MM.1S (cell line): ENCODE measurements around the gene IYD.

ENCODE experiments used
- DNase-seq: peaks from one replicate; pipeline ENCODE4 v3.0.0-alpha.2; 2015
- H2AFZ ChIP-seq: fragments of 300-600 bp; sonication (generic); 2 replicates; pipeline ENCODE4 v1.6.0; 2016; ENCODE audit warnings: antibody characterized with exemption, low read length
- H3F3A ChIP-seq: fragments of 300-600 bp; sonication (generic); 2 replicates; pipeline ENCODE4 v1.6.1; 2016; ENCODE audit warnings: mild to moderate bottlenecking, antibody characterized with exemption, low read length, moderate library complexity, mixed read lengths; ENCODE audit not compliant: insufficient read depth
- H3K27ac ChIP-seq: fragments of 300-600 bp; sonication (generic); 2 replicates; pipeline ENCODE4 v1.5.1; 2016; ENCODE audit warnings: mild to moderate bottlenecking, low read length
- H3K27me3 ChIP-seq: fragments of 300-600 bp; sonication (generic); replicated peaks from 2 replicates; pipeline ENCODE4 v1.6.0; 2016; ENCODE audit warnings: low read length; ENCODE audit not compliant: insufficient read depth
- H3K36me3 ChIP-seq: fragments of 300-600 bp; sonication (generic); replicated peaks from 2 replicates; pipeline ENCODE4 v1.6.1; 2016; ENCODE audit warnings: mild to moderate bottlenecking, low read length, mixed read lengths; ENCODE audit not compliant: insufficient read depth
- H3K4me1 ChIP-seq: fragments of 300-600 bp; sonication (generic); 2 replicates; pipeline ENCODE4 v1.6.1; 2016; ENCODE audit warnings: low read length, mixed read lengths
- H3K4me2 ChIP-seq: fragments of 300-600 bp; sonication (generic); 2 replicates; pipeline ENCODE4 v1.6.0; 2016; ENCODE audit warnings: low read depth, low read length
- H3K4me3 ChIP-seq: fragments of 300-600 bp; sonication (generic); 2 replicates; pipeline ENCODE4 v1.5.1; 2016; ENCODE audit warnings: low read length, mixed read lengths
- H3K79me2 ChIP-seq: fragments of 300-600 bp; sonication (generic); 2 replicates; pipeline ENCODE4 v1.6.1; 2016; ENCODE audit warnings: mixed run types, low read length, mixed read lengths
- H3K9ac ChIP-seq: fragments of 300-600 bp; sonication (generic); 2 replicates; pipeline ENCODE4 v1.6.1; 2016; ENCODE audit warnings: low read length, mixed read lengths
- H3K9me2 ChIP-seq: fragments of 300-600 bp; sonication (generic); replicated peaks from 2 replicates; pipeline ENCODE4 v1.6.1; 2016; ENCODE audit warnings: mild to moderate bottlenecking, low read length, mixed read lengths; ENCODE audit not compliant: insufficient read depth
- H3K9me3 ChIP-seq: fragments of 300-600 bp; sonication (generic); replicated peaks from 2 replicates; pipeline ENCODE4 v1.6.1; 2016; ENCODE audit warnings: mild to moderate bottlenecking, low read length, mixed read lengths; ENCODE audit not compliant: insufficient read depth
- H4K20me1 ChIP-seq: fragments of 300-600 bp; sonication (generic); 2 replicates; pipeline ENCODE4 v1.6.1; 2016; ENCODE audit warnings: mild to moderate bottlenecking, low read length, moderate library complexity, mixed read lengths; ENCODE audit not compliant: insufficient read depth
- EZH2 ChIP-seq: fragments of 300-600 bp; sonication (generic); optimal IDR thresholded peaks from 2 replicates; pipeline ENCODE3; 2017; ENCODE audit warnings: low read depth, mild to moderate bottlenecking, antibody characterized with exemption, low read length, mixed read lengths
- EZH2phosphoT487 ChIP-seq: fragments of 300-600 bp; sonication (generic); IDR thresholded peaks from 2 replicates; pipeline ENCODE4 v1.6.1; 2018; ENCODE audit warnings: antibody characterized with exemption, low read length
- TF ChIP-seq, protein P1 (sequence below): fragments of 300-600 bp; sonication (generic); IDR thresholded peaks from 2 replicates; pipeline ENCODE4 v1.5.1; 2016; ENCODE audit warnings: antibody characterized with exemption, low read length, mixed read lengths

IYD gene

DNA sequence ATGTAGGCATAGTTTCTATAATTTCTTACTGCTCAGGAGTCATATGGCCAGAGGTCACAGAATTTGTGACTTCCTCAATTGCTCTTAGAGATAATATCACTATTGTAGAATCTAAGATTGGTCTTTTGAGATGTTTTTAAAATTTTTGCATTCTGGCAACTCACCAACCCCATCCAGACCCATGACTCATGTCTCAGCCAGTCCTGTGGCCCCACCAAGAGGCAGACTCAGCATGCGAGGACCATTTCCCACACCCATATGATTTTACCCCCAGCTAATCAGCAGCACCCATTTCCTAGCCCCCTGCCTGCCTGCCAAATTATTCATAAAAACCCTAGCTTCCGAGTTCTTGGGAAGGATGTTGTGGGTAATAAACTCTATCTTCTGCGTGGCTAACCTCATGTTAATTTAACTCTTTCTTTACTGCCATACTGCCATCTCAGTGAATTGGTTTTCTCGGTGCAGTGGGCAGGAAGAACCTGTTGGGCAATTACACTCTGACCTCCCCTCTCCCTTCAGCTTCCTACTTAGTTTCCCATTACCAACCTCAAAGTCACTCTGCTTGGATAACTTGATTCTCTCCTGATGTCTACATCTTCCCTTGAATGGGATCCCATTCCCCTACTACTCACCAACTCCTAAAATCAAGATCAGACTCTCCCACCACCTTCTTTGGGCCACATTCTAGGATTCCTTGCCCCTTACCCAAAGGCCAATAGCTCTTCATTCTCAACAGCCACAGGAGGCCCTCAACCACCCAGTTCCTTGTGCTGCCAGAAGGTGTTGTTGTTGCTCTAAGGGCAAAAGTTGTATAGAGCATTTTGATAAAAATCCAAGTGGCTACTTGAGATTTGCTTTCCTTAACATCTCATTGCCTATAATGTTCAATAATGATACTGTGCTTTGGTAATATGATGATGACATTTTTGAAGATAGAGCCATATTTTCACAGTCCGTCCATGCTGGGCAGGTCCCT, 16.2 kb upstream of the IYD start:
- no peak for DNase-seq
- no peaks in the 10 kb centered on the region for H3K9me3 ChIP-seq
- no peak overlapping the region for H3K4me3 ChIP-seq
- TF ChIP-seq EZH2phosphoT487 (no peak), EZH2 (no peak)
- no peaks in the 10 kb centered on the region for H3K9me2 ChIP-seq
- H3K9ac ChIP-seq, result no peak overlapping the region
- no peak overlapping the region for H2AFZ ChIP-seq
- H3K79me2 ChIP-seq, result no peaks in the 10 kb centered on the region
- H3K36me3 ChIP-seq, result no peaks in the 10 kb centered on the region
- no peaks in the 10 kb centered on the region for H3K4me1 ChIP-seq
- H3K4me2 ChIP-seq, result no peak overlapping the region
- H3F3A ChIP-seq, result no peaks in the 10 kb centered on the region
- H3K27ac ChIP-seq, result no peak overlapping the region
- H3K27me3 ChIP-seq, result no peaks in the 10 kb centered on the region
- H4K20me1 ChIP-seq, result no peaks in the 10 kb centered on the region

- DNase-seq, result no peak
- no peaks in the 10 kb centered on the region for H3K79me2 ChIP-seq
- H2AFZ ChIP-seq, result no peak overlapping the region
- H3K9me2 ChIP-seq, result no peaks in the 10 kb centered on the region
- H3K4me3 ChIP-seq, result no peak overlapping the region
- H3K4me2 ChIP-seq, result no peak overlapping the region
- no peaks in the 10 kb centered on the region for H4K20me1 ChIP-seq
- no peaks in the 10 kb centered on the region for H3K9me3 ChIP-seq
- H3K27ac ChIP-seq, result no peak overlapping the region
- TF ChIP-seq EZH2phosphoT487 (no peak), EZH2 (no peak)
- TF ChIP-seq, protein P1, sequence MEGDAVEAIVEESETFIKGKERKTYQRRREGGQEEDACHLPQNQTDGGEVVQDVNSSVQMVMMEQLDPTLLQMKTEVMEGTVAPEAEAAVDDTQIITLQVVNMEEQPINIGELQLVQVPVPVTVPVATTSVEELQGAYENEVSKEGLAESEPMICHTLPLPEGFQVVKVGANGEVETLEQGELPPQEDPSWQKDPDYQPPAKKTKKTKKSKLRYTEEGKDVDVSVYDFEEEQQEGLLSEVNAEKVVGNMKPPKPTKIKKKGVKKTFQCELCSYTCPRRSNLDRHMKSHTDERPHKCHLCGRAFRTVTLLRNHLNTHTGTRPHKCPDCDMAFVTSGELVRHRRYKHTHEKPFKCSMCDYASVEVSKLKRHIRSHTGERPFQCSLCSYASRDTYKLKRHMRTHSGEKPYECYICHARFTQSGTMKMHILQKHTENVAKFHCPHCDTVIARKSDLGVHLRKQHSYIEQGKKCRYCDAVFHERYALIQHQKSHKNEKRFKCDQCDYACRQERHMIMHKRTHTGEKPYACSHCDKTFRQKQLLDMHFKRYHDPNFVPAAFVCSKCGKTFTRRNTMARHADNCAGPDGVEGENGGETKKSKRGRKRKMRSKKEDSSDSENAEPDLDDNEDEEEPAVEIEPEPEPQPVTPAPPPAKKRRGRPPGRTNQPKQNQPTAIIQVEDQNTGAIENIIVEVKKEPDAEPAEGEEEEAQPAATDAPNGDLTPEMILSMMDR, result no peak
- H3K27me3 ChIP-seq, result no peaks in the 10 kb centered on the region
- H3F3A ChIP-seq, result no peaks in the 10 kb centered on the region
- H3K4me1 ChIP-seq, result no peaks in the 10 kb centered on the region
- H3K36me3 ChIP-seq, result no peaks in the 10 kb centered on the region
- H3K9ac ChIP-seq, result no peak overlapping the region
These were observed 15.4 kb upstream of the IYD start for GRCh38 chr6:150353445-150353844.

DNA sequence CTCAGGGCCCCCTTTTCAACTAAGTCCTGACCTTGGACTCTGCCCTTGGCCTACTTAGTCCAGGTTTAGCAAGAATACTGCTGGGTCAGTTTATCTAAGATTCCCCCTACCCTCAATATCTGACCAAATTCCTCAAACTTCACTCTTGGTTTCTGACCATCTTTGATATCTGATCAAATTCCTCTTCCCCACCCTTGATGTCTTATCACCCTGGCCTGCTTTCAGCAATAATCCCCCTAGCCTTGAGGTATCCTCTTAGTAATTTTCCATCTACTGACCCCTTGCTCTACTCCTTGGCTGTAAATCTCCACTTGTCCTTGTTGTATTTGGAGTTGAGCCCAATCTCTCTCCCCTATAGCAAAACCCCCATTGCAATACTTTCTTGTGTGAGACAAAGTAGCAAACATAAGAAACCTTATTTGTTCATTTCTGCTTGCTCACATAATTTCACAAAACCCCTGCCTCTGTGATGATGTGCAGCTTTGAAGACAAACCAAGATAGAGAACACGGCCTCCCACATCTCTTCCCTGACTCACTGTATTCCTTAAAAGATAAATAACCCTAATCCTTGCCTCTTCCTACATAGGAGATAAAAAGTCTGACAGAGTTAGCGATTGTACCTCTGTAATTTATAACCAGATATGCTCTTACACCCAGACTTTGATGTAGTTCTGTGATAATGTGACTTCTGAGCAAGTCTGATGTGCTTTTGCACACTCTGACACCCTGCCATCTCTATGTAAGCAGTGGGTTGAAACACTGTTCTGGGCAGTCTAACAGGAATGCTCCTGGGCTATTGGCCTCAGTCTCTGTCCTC, 13.8 kb upstream of the IYD start:
- H3K27ac ChIP-seq, result no peak overlapping the region
- TF ChIP-seq EZH2, result no peak
- TF ChIP-seq, protein P1, result no peak
- TF ChIP-seq EZH2phosphoT487, result no peak
- H3K4me2 ChIP-seq, result no peak overlapping the region
- H3K4me3 ChIP-seq, result no peak overlapping the region
- no peaks in the 10 kb centered on the region for H3K9me3 ChIP-seq
- H3K4me1 ChIP-seq, result no peaks in the 10 kb centered on the region
- DNase-seq, result no peak
- H2AFZ ChIP-seq, result no peak overlapping the region
- no peaks in the 10 kb centered on the region for H3K79me2 ChIP-seq
- H3F3A ChIP-seq, result no peaks in the 10 kb centered on the region
- no peaks in the 10 kb centered on the region for H3K36me3 ChIP-seq
- no peak overlapping the region for H3K9ac ChIP-seq
- H4K20me1 ChIP-seq, result no peaks in the 10 kb centered on the region
- H3K9me2 ChIP-seq, result no peaks in the 10 kb centered on the region
- no peaks in the 10 kb centered on the region for H3K27me3 ChIP-seq
